IPS-20b (cell line): ENCODE data around the gene EPB41L2.
A peak's percentile ranks its signal among the peaks of the same experiment; 100 is the strongest.
"Not testable (repeated sequence)": the region's sequence is repeated elsewhere in the genome, so short reads cannot be mapped to it uniquely, and the experiment has no call there.

ENCODE experiments used
- H3K27ac ChIP-seq: one replicate; pipeline ENCODE4 v1.5.1; 2013; ENCODE audit warnings: low read length
- H3K27me3 ChIP-seq: 2 replicates; pipeline ENCODE4 v1.6.1; 2013; ENCODE audit warnings: mild to moderate bottlenecking, low read length, inconsistent platforms; ENCODE audit not compliant: insufficient read depth
- H3K36me3 ChIP-seq: 2 replicates; pipeline ENCODE4 v1.6.1; 2013; ENCODE audit warnings: low read depth, mild to moderate bottlenecking, inconsistent platforms, low read length, moderate library complexity; ENCODE audit not compliant: insufficient read depth
- H3K4me1 ChIP-seq: 2 replicates; pipeline ENCODE4 v1.6.1; 2013; ENCODE audit warnings: mild to moderate bottlenecking, control low read depth, inconsistent platforms, low read length, moderate library complexity; ENCODE audit not compliant: insufficient read depth
- H3K4me3 ChIP-seq: 2 replicates; pipeline ENCODE4 v1.5.1; 2013; ENCODE audit warnings: mild to moderate bottlenecking, low read length, inconsistent platforms
- H3K9ac ChIP-seq: 2 replicates; pipeline ENCODE4 v1.6.1; 2013; ENCODE audit warnings: low read depth, mild to moderate bottlenecking, inconsistent platforms, low read length, moderate library complexity
- H3K9me3 ChIP-seq: 2 replicates; pipeline ENCODE4 v1.6.1; 2013; ENCODE audit warnings: mild to moderate bottlenecking, low read depth, low read length, inconsistent platforms; ENCODE audit not compliant: insufficient read depth

Gene EPB41L2

GRCh38 chr6:131063028-131063763, at the start of gene EPB41L2:
Gene EPB41L2, minus strand, starts transcription at chr6:131063245. Its CDS starts 106,760 bp downstream, at chr6:130956485.
- peak within 1 kb of the TSS; percentile 80 for H3K4me3 ChIP-seq
- peaks cover 30% of the 10 kb centered on the region for H3K27me3 ChIP-seq
- H3K36me3 ChIP-seq = no peaks in the 10 kb centered on the region
- peaks cover 14% of the 10 kb centered on the region; the same call in 1 of the 2 replicates for H3K4me1 ChIP-seq
- H3K9me3 ChIP-seq = no peaks in the 10 kb centered on the region
- no peak within 1 kb of the TSS for H3K27ac ChIP-seq
- peak within 1 kb of the TSS; percentile 71; the same call in 1 of the 2 replicates for H3K9ac ChIP-seq

- Histone ChIP-seq H3K4me1 (no peaks in the 10 kb centered on the region), H3K9me3 (peaks cover under 1% of the 10 kb centered on the region; the same call in 1 of the 2 replicates), H3K27ac (no peak overlapping the region), H3K4me3 (no peak overlapping the region), H3K36me3 (no peaks in the 10 kb centered on the region), H3K9ac (no peak overlapping the region), H3K27me3 (no peaks in the 10 kb centered on the region)
Observed at GRCh38 chr6:131112249-131112648, 49.2 kb upstream of the EPB41L2 start.

GRCh38 chr6:131107151-131107550, 44.1 kb upstream of the EPB41L2 start:
- Histone ChIP-seq H3K36me3 (no peaks in the 10 kb centered on the region), H3K9me3 (no peaks in the 10 kb centered on the region), H3K9ac (no peak overlapping the region), H3K4me1 (no peaks in the 10 kb centered on the region), H3K27me3 (no peaks in the 10 kb centered on the region), H3K27ac (no peak overlapping the region), H3K4me3 (no peak overlapping the region)

GRCh38 chr6:131103901-131104300, 40.9 kb upstream of the EPB41L2 start:
- Histone ChIP-seq H3K4me3 (no peak overlapping the region), H3K9ac (no peak overlapping the region), H3K36me3 (no peaks in the 10 kb centered on the region), H3K9me3 (no peaks in the 10 kb centered on the region), H3K27me3 (no peaks in the 10 kb centered on the region), H3K4me1 (no peaks in the 10 kb centered on the region), H3K27ac (no peak overlapping the region)

GRCh38 chr6:131103296-131103695, 40.3 kb upstream of the EPB41L2 start:
- H3K9me3 ChIP-seq = no peaks in the 10 kb centered on the region
- no peaks in the 10 kb centered on the region for H3K27me3 ChIP-seq

GRCh38 chr6:131101911-131102680, 39.1 kb upstream of the EPB41L2 start:
- H3K9me3 ChIP-seq = no peaks in the 10 kb centered on the region
- no peaks in the 10 kb centered on the region for H3K4me1 ChIP-seq
- H3K4me3 ChIP-seq = no peak overlapping the region
- no peak overlapping the region for H3K9ac ChIP-seq
- H3K27me3 ChIP-seq = no peaks in the 10 kb centered on the region
- H3K36me3 ChIP-seq = no peaks in the 10 kb centered on the region
- no peak overlapping the region for H3K27ac ChIP-seq

More at GRCh38 chr6:131103296-131103695, 40.3 kb upstream of the EPB41L2 start:
- H3K4me3 ChIP-seq = no peak overlapping the region
- H3K9ac ChIP-seq = no peak overlapping the region
- no peaks in the 10 kb centered on the region for H3K36me3 ChIP-seq
- H3K27ac ChIP-seq = no peak overlapping the region
- no peaks in the 10 kb centered on the region for H3K4me1 ChIP-seq

GRCh38 chr6:131096786-131097185, 33.7 kb upstream of the EPB41L2 start:
- H3K4me3 ChIP-seq = no peak overlapping the region
- H3K36me3 ChIP-seq = no peaks in the 10 kb centered on the region
- H3K4me1 ChIP-seq = no peaks in the 10 kb centered on the region
- no peak overlapping the region for H3K9ac ChIP-seq
- no peaks in the 10 kb centered on the region for H3K9me3 ChIP-seq
- no peak overlapping the region for H3K27ac ChIP-seq
- H3K27me3 ChIP-seq = no peaks in the 10 kb centered on the region

GRCh38 chr6:131093334-131093733, 30.3 kb upstream of the EPB41L2 start:
- Histone ChIP-seq H3K9ac (no peak overlapping the region), H3K27ac (no peak overlapping the region), H3K36me3 (no peaks in the 10 kb centered on the region), H3K4me1 (no peaks in the 10 kb centered on the region), H3K27me3 (no peaks in the 10 kb centered on the region), H3K4me3 (no peak overlapping the region), H3K9me3 (no peaks in the 10 kb centered on the region)

- not testable (repeated sequence) for H3K27me3 ChIP-seq, H3K36me3 ChIP-seq, H3K4me3 ChIP-seq, H3K9me3 ChIP-seq, H3K4me1 ChIP-seq, H3K27ac ChIP-seq, H3K9ac ChIP-seq
Observed at GRCh38 chr6:131091944-131092343, 28.9 kb upstream of the EPB41L2 start.

- not testable (repeated sequence) for H3K36me3 ChIP-seq
Observed at GRCh38 chr6:131090339-131090738, 27.3 kb upstream of the EPB41L2 start.

GRCh38 chr6:131084982-131085381, 21.9 kb upstream of the EPB41L2 start:
- no peak overlapping the region for H3K27ac ChIP-seq
- H3K4me1 ChIP-seq = no peaks in the 10 kb centered on the region
- H3K4me3 ChIP-seq = no peak overlapping the region
- no peak overlapping the region for H3K9ac ChIP-seq
- peaks cover 11% of the 10 kb centered on the region; the same call in 1 of the 2 replicates for H3K9me3 ChIP-seq
- no peaks in the 10 kb centered on the region for H3K36me3 ChIP-seq
- H3K27me3 ChIP-seq = no peaks in the 10 kb centered on the region

More at GRCh38 chr6:131090339-131090738, 27.3 kb upstream of the EPB41L2 start:
- H3K4me3 ChIP-seq, H3K4me1 ChIP-seq, H3K9ac ChIP-seq, H3K27ac ChIP-seq, H3K27me3 ChIP-seq: not testable (repeated sequence)
- peaks cover 11% of the 10 kb centered on the region; the same call in 1 of the 2 replicates for H3K9me3 ChIP-seq

- Histone ChIP-seq H3K27me3 (no peaks in the 10 kb centered on the region), H3K27ac (no peak overlapping the region), H3K4me3 (no peak overlapping the region), H3K36me3 (no peaks in the 10 kb centered on the region), H3K9ac (no peak overlapping the region), H3K9me3 (peaks cover 11% of the 10 kb centered on the region; the same call in 1 of the 2 replicates), H3K4me1 (no peaks in the 10 kb centered on the region)
Observed at GRCh38 chr6:131083687-131084086, 20.6 kb upstream of the EPB41L2 start.
